Naive B cell (primary cell): ENCODE data around the gene CCDC18. TPM values are rescaled to one million over a fixed set of nuclear protein-coding genes. Genes with fewer than 3 reads are reported as not detected.

Experiments
- ATAC-seq, 2 donors: fragments of 150-1000 bp; cut with Tn5 transposase; 2 replicates each; pipeline ENCODE4 v1.10.0; 2021; ENCODE audit warnings: low read depth in 2 of 2, mild to moderate bottlenecking in 2 of 2, moderate library complexity in 2 of 2
- DNase-seq: peaks from one replicate; pipeline ENCODE4 v3.0.0; 2022
- H3K27ac Mint-ChIP-seq, 6 donors: one replicate each; pipeline ENCODE4 v1.8.0; 2020 to 2022; ENCODE audit warnings: mild to moderate bottlenecking in 6 of 6, mixed read lengths in 6 of 6, moderate library complexity in 5 of 6, inconsistent platforms in 2 of 6
- H3K27me3 Mint-ChIP-seq, 3 donors: one replicate each; pipeline ENCODE4 v1.8.0; 2021 to 2022; ENCODE audit warnings: mixed read lengths in 3 of 3, mild to moderate bottlenecking in 1 of 3
- H3K36me3 Mint-ChIP-seq, 2 donors: one replicate each; pipeline ENCODE4 v1.8.0; 2020 to 2022; ENCODE audit warnings: mixed read lengths in 2 of 2, inconsistent platforms in 1 of 2, mild to moderate bottlenecking in 1 of 2
- H3K4me1 Mint-ChIP-seq, 3 donors: one replicate each; pipeline ENCODE4 v1.8.0; 2020 to 2022; ENCODE audit warnings: mixed read lengths in 3 of 3, inconsistent platforms in 1 of 3, mild to moderate bottlenecking in 1 of 3, moderate library complexity in 1 of 3
- H3K4me3 Mint-ChIP-seq, 8 donors: one replicate each; pipeline ENCODE4 v1.8.0; 2020 to 2022; ENCODE audit warnings: mild to moderate bottlenecking in 8 of 8, mixed read lengths in 8 of 8, moderate library complexity in 8 of 8, inconsistent platforms in 2 of 8
- H3K9me3 Mint-ChIP-seq, 7 donors: one replicate each; pipeline ENCODE4 v1.8.0; 2020 to 2022; ENCODE audit warnings: mixed read lengths in 7 of 7, mild to moderate bottlenecking in 5 of 7, inconsistent platforms in 2 of 7, moderate library complexity in 1 of 7
- polyA plus RNA-seq, 6 donors: library from polyadenylated mRNA; unstranded; fragments of 300-500 nt; fragmentation: Illumina TruSeq; gene quantifications; one replicate each; pipeline ENCODE4 v1.2.3, GENCODE V29; 2021; ENCODE audit warnings: low read depth in 6 of 6

The CCDC18 gene
- 10 to 100 TPM in 1 of 6 donors, 1 to 10 TPM in 5; 4.9 to 14.0 (median 6.3) TPM for polyA plus RNA-seq

DNA sequence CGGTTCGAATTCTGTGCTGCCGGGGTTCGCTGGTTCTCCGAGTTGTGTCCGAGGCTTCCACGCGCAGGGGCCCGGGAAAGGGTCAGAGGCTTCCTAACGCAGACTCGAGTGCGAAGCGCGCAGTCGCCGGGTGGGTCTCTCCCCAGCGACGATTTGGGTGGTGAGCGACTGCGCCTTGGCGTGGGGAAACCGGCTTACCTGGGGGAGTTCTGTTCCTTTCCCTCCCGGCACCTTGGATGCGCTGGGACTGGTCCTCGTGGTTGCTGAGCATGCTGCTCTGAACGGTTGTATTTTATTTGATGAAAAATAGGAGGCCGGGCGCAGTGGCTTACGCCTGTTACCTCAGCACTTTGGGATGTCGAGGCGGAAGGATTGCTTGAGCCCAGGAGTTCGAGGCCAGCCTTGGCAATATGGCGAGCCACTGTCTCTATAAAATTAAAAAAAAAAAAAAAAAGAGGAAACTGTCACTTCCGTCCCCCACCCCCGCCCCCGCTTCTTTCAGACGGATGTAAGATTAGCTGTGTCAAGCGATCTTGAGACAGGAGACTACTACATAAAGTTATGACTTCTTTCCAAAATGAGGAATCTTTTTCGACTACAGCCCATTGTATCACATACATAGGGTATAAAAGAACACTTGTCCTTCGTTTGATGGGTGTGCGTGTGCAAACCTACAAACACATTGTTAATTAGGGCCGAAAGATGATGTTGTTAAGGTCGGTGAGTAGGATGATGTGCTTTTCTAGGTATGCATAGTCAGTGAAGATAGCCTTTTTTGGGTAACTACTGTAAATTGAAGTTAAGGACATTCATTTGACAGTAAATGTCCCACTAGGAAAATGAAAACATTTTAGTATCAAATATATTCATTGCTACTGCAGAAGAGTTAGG is at the start of gene CCDC18:
Gene CCDC18 (plus strand): TSS at position 2 of the 891 bp plus-strand sequence. CDS start 2,638 bp downstream, outside the sequence.
- H3K27me3 Mint-ChIP-seq, result no peaks in the 10 kb centered on the region
- ATAC-seq (peak; percentile 40 to 45), DNase-seq (no peak)

DNA sequence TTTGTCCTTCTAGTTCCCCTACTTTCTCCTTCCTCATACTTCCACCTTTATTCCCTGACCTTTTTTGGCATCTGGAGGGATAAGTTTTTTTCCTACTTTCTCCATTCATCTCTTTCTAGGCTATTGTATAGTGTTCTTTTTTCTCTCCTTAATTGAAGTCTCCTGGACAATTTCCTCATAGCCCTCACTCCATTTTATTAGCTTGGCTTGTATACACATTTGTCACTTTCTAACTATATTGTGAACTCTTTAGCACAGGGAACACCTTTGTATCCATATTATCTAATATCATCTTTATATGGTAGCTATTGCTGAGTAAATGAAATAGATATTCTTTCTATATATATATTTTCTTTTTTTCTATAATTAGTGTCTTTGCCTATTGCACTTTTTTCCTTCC is 47.9 kb upstream of the CCDC18 start:
- no peak overlapping the region for H3K4me3 Mint-ChIP-seq
- no peaks in the 10 kb centered on the region for H3K27me3 Mint-ChIP-seq
- H3K36me3 Mint-ChIP-seq, result peaks cover 8 to 9% of the 10 kb centered on the region in 2 donors
- no peak for DNase-seq
- H3K4me1 Mint-ChIP-seq, result no peaks in the 10 kb centered on the region
- ATAC-seq, result no peak
- H3K9me3 Mint-ChIP-seq, result no peaks in the 10 kb centered on the region
- no peak overlapping the region for H3K27ac Mint-ChIP-seq

More for the DNA sequence above, at the start of gene CCDC18:
- H3K36me3 Mint-ChIP-seq, result peaks cover 0 to 4% of the 10 kb centered on the region in 2 donors
- no peaks in the 10 kb centered on the region for H3K9me3 Mint-ChIP-seq
- H3K4me1 Mint-ChIP-seq, result peaks cover 31 to 53% (median 45%) of the 10 kb centered on the region in 3 donors
- peak within 1 kb of the TSS; percentile 88 to 99 (median 98) for H3K4me3 Mint-ChIP-seq
- H3K27ac Mint-ChIP-seq, result peak within 1 kb of the TSS; percentile 92 to 99 (median 99)

- H3K36me3 Mint-ChIP-seq, result peaks cover 8 to 13% of the 10 kb centered on the region in 2 donors
- H3K9me3 Mint-ChIP-seq, result no peaks in the 10 kb centered on the region
- ATAC-seq, result no peak
- H3K27me3 Mint-ChIP-seq, result no peaks in the 10 kb centered on the region
- no peaks in the 10 kb centered on the region for H3K4me1 Mint-ChIP-seq
- no peak overlapping the region for H3K27ac Mint-ChIP-seq
- H3K4me3 Mint-ChIP-seq, result no peak overlapping the region
- no peak for DNase-seq
Observed at GRCh38 chr1:93136445-93136844, 44.1 kb upstream of the CCDC18 start.

- no peaks in the 10 kb centered on the region for H3K27me3 Mint-ChIP-seq
- no peak overlapping the region for H3K4me3 Mint-ChIP-seq
- no peak for ATAC-seq
- H3K27ac Mint-ChIP-seq, result no peak overlapping the region
- no peaks in the 10 kb centered on the region for H3K4me1 Mint-ChIP-seq
- H3K9me3 Mint-ChIP-seq, result no peaks in the 10 kb centered on the region
- peaks cover 8 to 13% of the 10 kb centered on the region in 2 donors for H3K36me3 Mint-ChIP-seq
- no peak for DNase-seq
Observed at GRCh38 chr1:93137604-93138292, 42.8 kb upstream of the CCDC18 start.

DNA sequence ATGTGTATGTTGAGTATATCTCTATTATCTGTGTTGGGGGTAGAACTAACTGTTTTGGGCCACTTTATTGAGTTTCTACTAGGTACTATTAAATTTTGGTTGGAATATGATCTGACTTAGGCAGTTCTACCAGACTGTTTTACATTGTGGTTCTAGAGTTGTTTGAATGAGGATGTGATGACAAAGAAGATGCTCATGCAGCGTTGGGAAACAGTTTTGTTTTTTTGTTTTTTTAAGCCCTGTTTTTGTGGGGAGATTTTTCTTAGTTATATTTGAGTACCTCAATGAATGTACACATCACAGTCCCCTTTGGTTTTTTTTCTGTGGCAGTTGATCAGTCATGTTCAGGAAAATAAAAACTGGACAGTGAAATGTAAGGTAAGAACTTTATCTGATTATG is 40.4 kb upstream of the CCDC18 start:
- Mint-ChIP-seq H3K4me3 (no peak overlapping the region), H3K36me3 (peaks cover 8 to 13% of the 10 kb centered on the region in 2 donors), H3K27me3 (no peaks in the 10 kb centered on the region), H3K27ac (peak overlapping the region in 3 of 6 donors; percentile 25 to 44 (median 35)), H3K9me3 (no peaks in the 10 kb centered on the region), H3K4me1 (no peaks in the 10 kb centered on the region)
- DNase-seq (no peak), ATAC-seq (no peak)

- no peak for DNase-seq
- H3K4me3 Mint-ChIP-seq, result no peak overlapping the region
Observed at GRCh38 chr1:93142161-93142560, 38.4 kb upstream of the CCDC18 start.

DNA sequence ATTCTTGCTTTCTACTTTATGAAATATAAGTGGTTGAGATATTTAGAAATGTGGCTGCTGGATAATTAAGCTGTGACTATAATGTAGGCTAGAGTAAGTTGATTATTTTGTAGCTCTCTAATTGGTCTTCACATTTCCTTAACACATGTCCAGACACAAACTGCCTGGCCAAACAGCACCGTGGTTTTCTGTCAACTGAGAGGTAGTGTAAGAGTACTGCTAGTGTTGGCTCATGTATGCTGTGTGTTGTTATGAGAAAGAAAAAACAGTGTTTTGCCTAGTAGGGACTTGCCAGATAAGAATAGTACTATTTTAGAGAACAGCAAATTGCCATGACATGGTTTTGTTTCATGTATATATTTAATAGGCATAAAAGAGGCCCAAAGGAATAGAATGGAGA is 37.4 kb upstream of the CCDC18 start:
- ATAC-seq (no peak), DNase-seq (no peak)
- peaks cover 0 to 4% (median 0%) of the 10 kb centered on the region in 3 donors for H3K4me1 Mint-ChIP-seq
- no peaks in the 10 kb centered on the region for H3K27me3 Mint-ChIP-seq
- H3K36me3 Mint-ChIP-seq, result peaks cover 3 to 5% of the 10 kb centered on the region in 2 donors
- H3K27ac Mint-ChIP-seq, result no peak overlapping the region
- H3K4me3 Mint-ChIP-seq, result no peak overlapping the region
- H3K9me3 Mint-ChIP-seq, result no peaks in the 10 kb centered on the region

More at GRCh38 chr1:93142161-93142560, 38.4 kb upstream of the CCDC18 start:
- Mint-ChIP-seq H3K27me3 (no peaks in the 10 kb centered on the region), H3K36me3 (peaks cover 0 to 5% of the 10 kb centered on the region in 2 donors), H3K4me1 (peaks cover 0 to 4% (median 0%) of the 10 kb centered on the region in 3 donors), H3K27ac (peak overlapping the region in 1 of 6 donors; percentile 32), H3K9me3 (no peaks in the 10 kb centered on the region)
- ATAC-seq, result no peak

DNA sequence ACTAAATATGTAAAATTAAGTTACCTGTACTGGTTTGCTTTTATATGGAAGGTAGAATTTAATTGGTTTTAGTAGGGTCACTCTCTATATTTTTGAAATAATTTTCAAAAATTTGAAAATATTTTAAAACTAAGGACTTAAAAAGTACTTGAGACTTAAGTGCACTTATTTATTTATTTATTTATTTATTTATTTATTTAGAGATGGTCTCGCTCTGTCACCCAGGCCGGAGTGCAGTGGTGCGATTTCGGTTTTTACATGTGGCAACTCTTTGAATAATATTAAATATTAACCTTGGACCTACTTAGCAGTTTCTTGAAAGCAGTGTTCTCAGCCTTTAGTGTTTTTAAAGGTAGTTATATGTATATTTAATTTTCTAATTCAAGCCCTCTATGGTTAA is 36.8 kb upstream of the CCDC18 start:
- peaks cover under 1 to 5% of the 10 kb centered on the region in 2 donors for H3K36me3 Mint-ChIP-seq
- no peak for ATAC-seq
- peaks cover 0 to 4% (median 0%) of the 10 kb centered on the region in 3 donors for H3K4me1 Mint-ChIP-seq
- DNase-seq, result no peak
- H3K9me3 Mint-ChIP-seq, result no peaks in the 10 kb centered on the region
- H3K27me3 Mint-ChIP-seq, result no peaks in the 10 kb centered on the region
- H3K27ac Mint-ChIP-seq, result no peak overlapping the region
- no peak overlapping the region for H3K4me3 Mint-ChIP-seq

DNA sequence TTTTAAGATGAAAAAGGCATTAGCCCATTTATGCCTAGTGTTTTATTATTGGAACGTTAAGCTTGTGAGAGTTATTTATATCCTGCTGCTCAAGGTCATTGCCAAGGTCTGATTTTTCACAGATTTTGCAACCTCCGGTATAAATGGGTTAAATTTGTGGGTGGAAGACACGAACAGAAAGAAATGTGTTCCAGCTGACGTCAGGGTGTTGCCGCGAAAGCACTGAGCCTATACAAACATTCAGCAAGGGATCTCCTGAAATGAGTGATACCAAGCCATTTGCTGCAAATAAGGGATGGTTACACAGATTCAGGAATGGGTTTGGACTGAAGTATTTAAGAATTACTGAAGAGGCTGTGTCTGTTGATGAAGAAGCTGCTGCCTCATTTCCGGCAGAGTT is 32.5 kb upstream of the CCDC18 start:
- Mint-ChIP-seq H3K36me3 (peaks cover 4 to 21% of the 10 kb centered on the region in 2 donors), H3K4me1 (peaks cover 0 to 8% (median 0%) of the 10 kb centered on the region in 3 donors), H3K9me3 (no peaks in the 10 kb centered on the region), H3K27me3 (no peaks in the 10 kb centered on the region), H3K4me3 (no peak overlapping the region), H3K27ac (peak overlapping the region in 3 of 6 donors; percentile 20 to 56 (median 41))
- no peak for DNase-seq
- no peak for ATAC-seq

DNA sequence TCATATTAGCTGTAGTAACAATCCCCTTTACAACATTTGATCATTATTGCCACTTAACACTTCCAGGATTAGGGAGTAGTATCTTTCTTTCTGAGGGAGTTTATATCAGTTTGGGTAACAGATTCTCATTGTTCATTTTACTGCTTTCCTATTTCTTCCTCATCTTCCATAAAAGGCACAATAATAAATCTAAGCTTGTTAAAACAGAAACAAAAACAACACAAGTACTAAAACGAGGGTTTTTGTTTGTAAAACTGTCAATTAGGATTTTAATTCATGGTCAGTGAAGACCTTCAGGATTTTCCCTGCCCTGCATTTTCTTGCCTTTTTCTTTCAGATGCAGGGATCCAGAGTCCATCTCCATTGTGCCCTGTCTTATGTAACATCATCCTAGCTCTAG is 29.8 kb upstream of the CCDC18 start:
- no peak for ATAC-seq
- Mint-ChIP-seq H3K36me3 (peaks cover 4 to 21% of the 10 kb centered on the region in 2 donors), H3K4me3 (no peak overlapping the region), H3K27me3 (no peaks in the 10 kb centered on the region), H3K9me3 (no peaks in the 10 kb centered on the region), H3K4me1 (peaks cover 0 to 8% (median 0%) of the 10 kb centered on the region in 3 donors), H3K27ac (peak overlapping the region in 3 of 6 donors; percentile 13 to 79 (median 72))
- no peak for DNase-seq

DNA sequence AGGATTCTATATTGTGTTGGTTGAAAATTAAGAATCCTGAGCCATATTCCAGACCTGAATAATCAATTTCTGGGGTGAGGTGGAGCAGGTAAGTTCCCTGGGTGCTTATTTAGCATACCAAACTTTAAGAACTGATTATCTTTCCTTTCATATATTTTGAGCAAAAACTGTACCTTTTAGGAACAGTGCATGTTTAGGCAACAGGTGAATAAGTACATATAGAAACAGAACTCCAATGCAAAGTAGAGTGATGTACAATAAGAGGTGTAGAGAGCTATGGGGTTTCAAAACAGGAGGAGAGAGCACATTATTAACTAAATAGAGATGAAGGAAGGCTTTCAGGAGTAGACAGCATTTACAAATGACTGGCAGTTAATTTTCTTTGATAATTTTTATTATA is 29.1 kb upstream of the CCDC18 start:
- Mint-ChIP-seq H3K4me3 (no peak overlapping the region), H3K4me1 (peaks cover 0 to 8% (median 0%) of the 10 kb centered on the region in 3 donors), H3K36me3 (peaks cover 4 to 21% of the 10 kb centered on the region in 2 donors), H3K27me3 (no peaks in the 10 kb centered on the region), H3K27ac (peak overlapping the region in 3 of 6 donors; percentile 2 to 72 (median 43)), H3K9me3 (no peaks in the 10 kb centered on the region)
- ATAC-seq (no peak), DNase-seq (no peak)

- Mint-ChIP-seq H3K36me3 (peaks cover 4 to 21% of the 10 kb centered on the region in 2 donors), H3K4me3 (no peak overlapping the region), H3K27ac (no peak overlapping the region), H3K9me3 (no peaks in the 10 kb centered on the region), H3K27me3 (no peaks in the 10 kb centered on the region), H3K4me1 (peaks cover 0 to 4% (median 0%) of the 10 kb centered on the region in 3 donors)
- DNase-seq (no peak), ATAC-seq (no peak)
Observed at GRCh38 chr1:93152835-93153234, 27.7 kb upstream of the CCDC18 start.

GRCh38 chr1:93154898-93155297 is 25.6 kb upstream of the CCDC18 start:
- H3K4me3 Mint-ChIP-seq, result no peak overlapping the region
- peaks cover 0 to 4% (median 0%) of the 10 kb centered on the region in 3 donors for H3K4me1 Mint-ChIP-seq
- peaks cover 0 to 16% of the 10 kb centered on the region in 2 donors for H3K36me3 Mint-ChIP-seq
- no peaks in the 10 kb centered on the region for H3K9me3 Mint-ChIP-seq
- DNase-seq (no peak), ATAC-seq (no peak)
- peak overlapping the region in 1 of 6 donors; percentile 33 for H3K27ac Mint-ChIP-seq
- no peaks in the 10 kb centered on the region for H3K27me3 Mint-ChIP-seq
